WTC11 (cell line): Measurements from ENCODE around the gene WDFY4.

Experiments used
- TEAD1 ChIP-seq: sonication (generic); formaldehyde crosslinking; IDR thresholded peaks from 2 replicates; pipeline ENCODE4 v1.8.0; 2022; ENCODE audit warnings: mild to moderate bottlenecking, missing genetic modification reagents
- ZNF232 ChIP-seq: sonication (generic); formaldehyde crosslinking; IDR thresholded peaks from 2 replicates; pipeline ENCODE4 v1.8.0; 2022; ENCODE audit warnings: mild to moderate bottlenecking, missing genetic modification reagents
- TF ChIP-seq, protein P1 (sequence below): fragments of 250-450 bp; sonication (Bioruptor Pico); IDR thresholded peaks from 2 replicates; pipeline ENCODE4 v1.9.0; 2021; ENCODE audit warnings: mild to moderate bottlenecking

DNA sequence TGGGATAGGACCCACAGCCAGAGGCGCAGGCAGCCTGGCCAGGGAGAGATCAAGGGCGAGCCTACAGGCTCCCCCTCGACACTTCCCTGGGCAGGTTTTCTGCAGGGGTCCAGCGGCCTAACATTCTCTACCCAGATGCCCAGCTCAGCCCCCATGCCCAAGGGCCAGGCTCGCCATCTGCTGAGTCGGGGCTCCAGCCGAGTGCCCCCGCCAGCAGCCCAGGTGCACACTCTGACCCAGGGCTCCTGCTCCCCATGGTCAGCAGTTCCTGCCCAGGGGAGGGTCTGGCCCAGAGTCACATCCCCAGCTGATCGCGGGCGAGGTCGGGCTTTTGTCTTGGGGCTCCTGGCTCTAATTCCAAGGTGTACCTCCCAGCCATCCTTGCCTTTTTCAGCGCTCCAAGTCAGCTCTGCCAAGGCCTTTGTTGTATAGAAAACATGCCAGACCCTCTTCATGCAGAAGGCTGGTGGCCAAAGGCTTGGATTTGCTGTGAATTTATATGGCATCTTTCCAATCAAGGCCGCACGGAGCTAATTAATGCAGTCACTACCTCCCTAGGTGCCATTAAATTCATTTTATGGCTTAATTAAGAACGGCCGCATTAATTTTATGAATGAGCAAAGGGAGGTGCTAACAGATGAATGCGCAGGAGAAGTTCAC is 134.3 kb downstream of the WDFY4 start:
- TF ChIP-seq TEAD1: no peak
- no peak for TF ChIP-seq ZNF232 (CRISPR knock-in tag)
- TF ChIP-seq, protein P1, sequence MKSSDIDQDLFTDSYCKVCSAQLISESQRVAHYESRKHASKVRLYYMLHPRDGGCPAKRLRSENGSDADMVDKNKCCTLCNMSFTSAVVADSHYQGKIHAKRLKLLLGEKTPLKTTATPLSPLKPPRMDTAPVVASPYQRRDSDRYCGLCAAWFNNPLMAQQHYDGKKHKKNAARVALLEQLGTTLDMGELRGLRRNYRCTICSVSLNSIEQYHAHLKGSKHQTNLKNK: no peak
